H1 (cell line): Measurements from ENCODE around the gene TRIM29. TPM values are rescaled to one million over a fixed set of nuclear protein-coding genes. Genes with fewer than 3 reads are reported as not detected.

Source experiments
- CTCF ChIA-PET: fragments of 300-600 bp; sonication (Branson Sonifier 250); formaldehyde crosslinking; loops from one replicate; lab custom pipeline; 2021; ENCODE audit not compliant: partially characterized antibody; lab: Charles Lee
- POLR2A ChIA-PET: fragments of 300-600 bp; sonication (Branson Sonifier 250); formaldehyde crosslinking; loops from one replicate; lab custom pipeline; 2021; ENCODE audit warnings: inconsistent platforms; ENCODE audit not compliant: partially characterized antibody; lab: Charles Lee
- DNase-seq, 2 experiments: peaks; one replicate each; pipeline versions ENCODE4 v3.0.0 to v3.0.0-alpha.2; 2010 to 2022; ENCODE audit warnings: low spot score in 2 of 2, low read depth in 1 of 2, mixed read lengths in 1 of 2
- FAIRE-seq: peaks from 2 replicates; lab custom pipeline; 2011; peaks lifted over from hg19 to GRCh38; lab: Jason Lieb, UNC
- H2AFZ ChIP-seq: 2 replicates; pipeline ENCODE4 v1.8.1; 2012; ENCODE audit warnings: low read length, inconsistent platforms
- H2AK5ac ChIP-seq: 2 replicates; pipeline ENCODE4 v1.6.1; 2013; ENCODE audit warnings: low read depth, low read length
- H2BK120ac ChIP-seq: replicated peaks from 2 replicates; pipeline ENCODE3; 2013; ENCODE audit warnings: low read depth, low read length, inconsistent platforms
- H2BK12ac ChIP-seq: 2 replicates; pipeline ENCODE4 v1.6.1; 2013; ENCODE audit warnings: low read depth, low read length
- H2BK15ac ChIP-seq: 2 replicates; pipeline ENCODE4 v1.6.1; 2013; ENCODE audit warnings: low read length
- H2BK20ac ChIP-seq: 2 replicates; pipeline ENCODE4 v1.6.1; 2013; ENCODE audit warnings: low read length
- H2BK5ac ChIP-seq: 2 replicates; pipeline ENCODE4 v1.6.1; 2013; ENCODE audit warnings: low read depth, low read length
- H3K14ac ChIP-seq: 2 replicates; pipeline ENCODE4 v1.6.1; 2013; ENCODE audit warnings: inconsistent platforms; ENCODE audit not compliant: insufficient read length
- H3K18ac ChIP-seq: 2 replicates; pipeline ENCODE4 v1.6.1; 2013; ENCODE audit warnings: low read length; ENCODE audit errors: extremely low read depth
- H3K23ac ChIP-seq: 2 replicates; pipeline ENCODE4 v1.6.1; 2013; ENCODE audit warnings: inconsistent platforms; ENCODE audit not compliant: insufficient read length
- H3K23me2 ChIP-seq: 2 replicates; pipeline ENCODE4 v1.6.1; 2013; ENCODE audit warnings: low read depth, low read length
- H3K27ac ChIP-seq: 2 replicates; pipeline ENCODE4 v1.6.1; 2011; ENCODE audit warnings: low read depth, low read length, inconsistent platforms
- H3K27me3 ChIP-seq, 4 experiments: replicated peaks in 1 of 4; 1 replicate in 1 of 4; 2 replicates in 3 of 4; pipeline versions ENCODE4 v1.6.1 to v1.8.1; 2011 to 2013; ENCODE audit warnings: low read length in 3 of 4, mild to moderate bottlenecking in 3 of 4, inconsistent platforms in 2 of 4, mixed read lengths in 2 of 4, moderate library complexity in 1 of 4; ENCODE audit not compliant: control insufficient read depth in 3 of 4, insufficient read depth in 3 of 4; ENCODE audit errors: extremely low read depth in 1 of 4
- H3K36me3 ChIP-seq, 4 experiments: 2 replicates each; pipeline versions ENCODE4 v1.6.1 to v1.8.1; 2011 to 2013; ENCODE audit warnings: mild to moderate bottlenecking in 4 of 4, low read length in 3 of 4, moderate library complexity in 2 of 4, control low read depth in 1 of 4, inconsistent platforms in 1 of 4; ENCODE audit not compliant: insufficient read depth in 4 of 4, control insufficient read depth in 2 of 4
- H3K4ac ChIP-seq: replicated peaks from 2 replicates; pipeline ENCODE3; 2013; ENCODE audit warnings: low read length, low read depth, mixed read lengths, inconsistent platforms; ENCODE audit not compliant: insufficient read length
- H3K4me1 ChIP-seq, 4 experiments: replicated peaks in 1 of 4; 1 replicate in 1 of 4; 2 replicates in 3 of 4; pipeline versions ENCODE4 v1.6.1 to v1.8.1; 2011 to 2013; ENCODE audit warnings: low read length in 3 of 4, inconsistent platforms in 2 of 4, mixed read lengths in 1 of 4; ENCODE audit not compliant: insufficient read depth in 4 of 4, control insufficient read depth in 3 of 4
- H3K4me2 ChIP-seq, 2 experiments: 2 replicates each; pipeline versions ENCODE4 v1.6.1 to v1.8.1; 2011 to 2013; ENCODE audit warnings: low read depth in 2 of 2, low read length in 2 of 2, control low read depth in 1 of 2, inconsistent platforms in 1 of 2, mild to moderate bottlenecking in 1 of 2; ENCODE audit not compliant: insufficient read depth in 1 of 2
- H3K4me3 ChIP-seq, 4 experiments: fragments of 200-600, 300-600 bp in 1 of 4; sonication (generic), shearing (Covaris generic), sonication (Bioruptor Twin) in 1 of 4; 2 replicates each; pipeline versions ENCODE4 v1.5.1 to v1.8.1; 2011 to 2016; ENCODE audit warnings: low read length in 4 of 4, low read depth in 3 of 4, control low read depth in 2 of 4, inconsistent platforms in 2 of 4, mild to moderate bottlenecking in 2 of 4, mixed read lengths in 1 of 4, moderate library complexity in 1 of 4; ENCODE audit not compliant: insufficient read depth in 2 of 4; ENCODE audit errors: extremely low read depth in 1 of 4
- H3K56ac ChIP-seq: replicated peaks from 2 replicates; pipeline ENCODE3; 2013; ENCODE audit warnings: low read depth, mild to moderate bottlenecking, mixed read lengths, low read length, inconsistent platforms; ENCODE audit not compliant: insufficient read length
- H3K79me1 ChIP-seq: 2 replicates; pipeline ENCODE4 v1.6.1; 2013; ENCODE audit warnings: low read depth, low read length, control low read depth
- H3K79me2 ChIP-seq, 2 experiments: 2 replicates each; pipeline versions ENCODE4 v1.6.1 to v1.8.1; 2012 to 2013; ENCODE audit warnings: low read length in 2 of 2, mild to moderate bottlenecking in 2 of 2, inconsistent platforms in 1 of 2; ENCODE audit not compliant: insufficient read depth in 2 of 2, control insufficient read depth in 1 of 2
- H3K9ac ChIP-seq, 4 experiments: replicated peaks in 1 of 4; 1 replicate in 1 of 4; 2 replicates in 3 of 4; pipeline versions ENCODE4 v1.6.1 to v1.8.1; 2011 to 2013; ENCODE audit warnings: low read depth in 3 of 4, low read length in 3 of 4, control low read depth in 2 of 4, mild to moderate bottlenecking in 2 of 4, moderate library complexity in 2 of 4, inconsistent platforms in 1 of 4; ENCODE audit errors: extremely low read depth in 1 of 4
- H3K9me3 ChIP-seq, 2 experiments: 2 replicates each; pipeline versions ENCODE4 v1.6.1 to v1.8.1; 2012 to 2013; ENCODE audit warnings: mild to moderate bottlenecking in 2 of 2, moderate library complexity in 2 of 2, control low read depth in 1 of 2, inconsistent platforms in 1 of 2, low read depth in 1 of 2, low read length in 1 of 2, mixed read lengths in 1 of 2; ENCODE audit not compliant: insufficient read depth in 2 of 2
- H4K20me1 ChIP-seq, 2 experiments: replicated peaks in 1 of 2; 2 replicates each; pipeline versions ENCODE3 to v1.8.1; 2011 to 2013; ENCODE audit warnings: inconsistent platforms in 2 of 2, low read length in 2 of 2, mild to moderate bottlenecking in 1 of 2; ENCODE audit not compliant: insufficient read depth in 2 of 2, control insufficient read depth in 1 of 2
- H4K5ac ChIP-seq: 2 replicates; pipeline ENCODE4 v1.6.1; 2013; ENCODE audit warnings: low read length, low read depth, mixed read lengths, inconsistent platforms; ENCODE audit not compliant: insufficient read length
- H4K8ac ChIP-seq: 2 replicates; pipeline ENCODE4 v1.8.0; 2013; ENCODE audit warnings: mild to moderate bottlenecking, moderate library complexity, low read length, inconsistent platforms; ENCODE audit not compliant: insufficient read depth; ENCODE audit errors: extremely low read depth
- H4K91ac ChIP-seq: replicated peaks from 2 replicates; pipeline ENCODE3; 2013; ENCODE audit warnings: low read length, mixed read lengths, inconsistent platforms; ENCODE audit not compliant: insufficient read length
- BCL11A ChIP-seq, 2 experiments: IDR thresholded peaks; one replicate each; pipeline ENCODE4 v1.6.1; 2011; ENCODE audit warnings: low read depth in 2 of 2, low read length in 2 of 2, mild to moderate bottlenecking in 2 of 2
- CHD1 ChIP-seq: IDR thresholded peaks from 2 replicates; pipeline ENCODE4 v1.6.1; 2012; ENCODE audit warnings: low read depth, low read length, improper control_type of control experiment
- HDAC2 ChIP-seq, 2 experiments: fragments of 300-600 bp in 1 of 2; sonication (generic) in 1 of 2; IDR thresholded peaks; 2 replicates each; pipeline ENCODE4 v1.6.1; 2011 to 2012; ENCODE audit warnings: low read depth in 2 of 2, low read length in 2 of 2, mild to moderate bottlenecking in 2 of 2, moderate library complexity in 2 of 2, borderline replicate concordance in 1 of 2, inconsistent platforms in 1 of 2
- KDM4A ChIP-seq: IDR thresholded peaks from one replicate; pipeline ENCODE4 v1.7.1; 2012; ENCODE audit warnings: low read depth, mild to moderate bottlenecking, moderate library complexity, low read length, inconsistent platforms; ENCODE audit not compliant: severe bottlenecking
- NANOG ChIP-seq: IDR thresholded peaks from 2 replicates; pipeline ENCODE4 v1.6.1; 2011; ENCODE audit warnings: low read length, low read depth, mild to moderate bottlenecking, inconsistent platforms; ENCODE audit not compliant: insufficient read depth, poor library complexity, severe bottlenecking
- POU5F1 ChIP-seq: IDR thresholded peaks from 2 replicates; pipeline ENCODE4 v1.6.1; 2011; ENCODE audit warnings: low read depth, mild to moderate bottlenecking, low read length, moderate library complexity
- YY1 ChIP-seq: IDR thresholded peaks from 2 replicates; pipeline ENCODE4 v1.6.1; 2011; ENCODE audit warnings: low read depth, mild to moderate bottlenecking, low read length
- WGBS, 2 experiments: shearing (Covaris generic) in 1 of 2; methylation state at CpG; one replicate each; pipeline versions ENCODE4 v1.1.6 to v1.1.7; 2013 to 2015; ENCODE audit warnings: low lambda C conversion rate in 2 of 2, mixed read lengths in 2 of 2, inconsistent platforms in 1 of 2, low coverage in 1 of 2, missing lambda C conversion rate in 1 of 2; ENCODE audit not compliant: insufficient replicate concordance in 2 of 2, insufficient coverage in 1 of 2, insufficient read length in 1 of 2; ENCODE audit errors: extremely low coverage in 1 of 2, missing lambda C conversion rate in 1 of 2; 5-methylcytosine and 5-hydroxymethylcytosine counted together
- polyA plus RNA-seq, 7 experiments: library from polyadenylated mRNA; depleted of rRNA in 3 of 7; stranded (reverse) in 5 of 7; unstranded in 2 of 7; fragments of >200 nt in 5 of 7; fragments of 200-250 nt in 2 of 7; gene quantifications; 1 replicate in 5 of 7; 2 replicates in 1 of 7; 4 replicates in 1 of 7; pipeline versions ENCODE4 v1.2.1 to v1.2.3, GENCODE V29; 2011 to 2013; ENCODE audit warnings: missing spikeins in 2 of 7, mixed read lengths in 2 of 7
- total RNA-seq: library from RNA; stranded (reverse); fragmentation: NEBNext Ultra II Directional; extraction: Animal tissue kit (Norgen Biotek cat#: 25700); gene quantifications from 2 replicates; pipeline ENCODE4 v1.2.1, GENCODE V29; 2021

Gene TRIM29
- total and polyA plus RNA-seq, 2 of the 8 experiments (the other 6 are each of a cell fraction or from before 2014, with no cell fraction given): 0.17 to 0.43 TPM

- no peak overlapping the region; the same call in 1 of the 2 replicates for H4K8ac ChIP-seq
- peak overlapping the region; percentile 83 for H3K18ac ChIP-seq
- no peak overlapping the region for H3K27ac ChIP-seq
- no peak overlapping the region for H4K5ac ChIP-seq
- no peaks in the 10 kb centered on the region for H3K79me1 ChIP-seq
- H3K4me3 ChIP-seq: peak overlapping the region in 2 of 4 experiments; percentile 10 to 26; a peak in 2 of 8 replicates
- H2BK5ac ChIP-seq: peak overlapping the region; percentile 44; the same call in 1 of the 2 replicates
- no peaks in the 10 kb centered on the region for H3K23me2 ChIP-seq
- no peaks in the 10 kb centered on the region for H4K20me1 ChIP-seq
- ChIA-PET CTCF (interaction anchor here (0.6 to 6.4 kb wide), 15 partner anchors 10 to 510 kb away, joined by 3 to 45 read pairs (median 4); no protein-coding TSS in a partner anchor), POLR2A (no interaction called here)
- H2BK20ac ChIP-seq: 0 out of 2 replicates have a peak overlapping the region, but pooled peaks have one; percentile 43
- no peak overlapping the region; the same call in 1 of the 2 replicates for H2AFZ ChIP-seq
- no peak overlapping the region for H2BK120ac ChIP-seq
- H2BK12ac ChIP-seq: peak overlapping the region; percentile 81; the same call in 1 of the 2 replicates
- peak overlapping the region; percentile 11 for H4K91ac ChIP-seq
- H3K4me1 ChIP-seq: peaks cover 0 to 12% (median 7%) of the 10 kb centered on the region in 4 experiments; a peak in 4 of 7 replicates
- peaks cover 0 to 34% (median 20%) of the 10 kb centered on the region in 4 experiments; a peak in 5 of 7 replicates for H3K27me3 ChIP-seq
- H2AK5ac ChIP-seq: peak overlapping the region; percentile 59; the same call in 1 of the 2 replicates
- H3K56ac ChIP-seq: no peak overlapping the region
- no peak overlapping the region for H3K4ac ChIP-seq
- no peak overlapping the region; the same call in none of the 2 replicates for H2BK15ac ChIP-seq
- no peaks in the 10 kb centered on the region for H3K79me2 ChIP-seq
- no peak for FAIRE-seq
- H3K14ac ChIP-seq: no peak overlapping the region
- no peak for DNase-seq
- no peaks in the 10 kb centered on the region for H3K36me3 ChIP-seq
- H3K4me2 ChIP-seq: peak overlapping the region; percentile 41 to 55; a peak in 3 of 4 replicates
- no peaks in the 10 kb centered on the region for H3K9me3 ChIP-seq
- TF ChIP-seq BCL11A (IDR thresholded peaks at IDR 0.05; ENCODE audit: low read depth in 2 of 2, low read length in 2 of 2) (no peak), CHD1 (no peak), NANOG (no peak), HDAC2 (IDR thresholded peaks at IDR 0.05; ENCODE audit: borderline replicate concordance in 1 of 2, low read depth in 2 of 2, low read length in 2 of 2) (no peak), YY1 (no peak), POU5F1 (no peak), KDM4A (peak; percentile 24)
- H3K23ac ChIP-seq: no peak overlapping the region
- 45% methylated on average over 15 of the region's 15 CpGs; no CpG with 5 or more reads in 1 of the 2 experiments for WGBS, 2 experiments
- no peak overlapping the region for H3K9ac ChIP-seq
These were observed 41.3 kb downstream of the TRIM29 start for GRCh38 chr11:120096369-120097191.
